ENCODE measurements around the gene MBOAT2.
A peak's percentile ranks its signal among the peaks of the same experiment; 100 is the strongest.

The MBOAT2 gene

DNA sequence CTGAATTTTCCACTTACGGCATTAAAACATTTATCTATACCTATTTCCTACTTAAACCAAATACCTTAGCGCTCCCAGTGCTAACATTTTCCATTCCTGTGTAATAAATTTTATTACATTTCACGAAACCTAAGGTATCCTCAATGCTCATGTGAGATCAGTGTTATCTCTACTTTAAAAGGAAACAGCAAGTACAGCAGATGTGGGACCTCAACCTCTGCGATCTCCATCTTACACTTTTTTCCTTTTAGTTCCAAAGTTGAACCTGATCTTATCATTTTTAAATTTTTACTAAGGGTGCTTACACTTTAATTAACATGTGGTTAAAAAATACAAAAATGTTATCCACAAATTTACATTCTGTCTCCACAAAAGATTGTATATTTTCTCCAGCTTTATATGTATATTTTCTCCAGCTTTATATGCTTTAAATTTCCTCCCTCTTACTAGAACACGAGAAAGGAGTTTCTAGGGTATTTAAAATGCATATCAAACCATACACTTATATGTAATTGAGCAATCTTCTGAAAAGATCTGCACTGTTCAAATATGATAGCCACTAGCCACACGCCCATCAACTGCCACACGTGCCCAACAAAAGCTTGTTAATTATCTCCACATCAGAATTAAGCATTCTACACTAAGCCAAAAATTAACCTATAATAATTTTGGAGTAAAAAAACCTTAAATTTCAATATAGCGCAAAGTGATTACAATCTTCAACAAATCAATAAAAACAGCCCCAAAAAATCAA lies 38.1 kb downstream of the MBOAT2 start:
- Histone ChIP-seq H2AFZ (ENCODE audit: low read depth, low read length) (no peak overlapping the region), H3K18ac (ENCODE audit: low read depth in 1 of 2, low read length in 2 of 2) (no peak overlapping the region), H3K36me3 (ENCODE audit: control insufficient read depth in 1 of 2, insufficient read depth in 2 of 2, low read depth in 1 of 2, low read length in 2 of 2) (no peaks in the 10 kb centered on the region), H3K23ac (ENCODE audit: low read length in 2 of 2) (no peak overlapping the region), H3K27ac (ENCODE audit: low read length, poor library complexity, severe bottlenecking) (no peak overlapping the region), H3K4me1 (ENCODE audit: control insufficient read depth, insufficient read depth, low read depth, low read length) (no peaks in the 10 kb centered on the region), H3K27me3 (ENCODE audit: control insufficient read depth in 1 of 2, insufficient read depth in 1 of 2, low read length in 2 of 2) (no peaks in the 10 kb centered on the region), H3K4ac (ENCODE audit: low read depth in 1 of 2, low read length in 2 of 2) (no peak overlapping the region), H2AK5ac (ENCODE audit: low read length, severe bottlenecking) (no peak overlapping the region), H3K9ac (ENCODE audit: low read length) (peak overlapping the region; percentile 65), H2BK5ac (ENCODE audit: low read depth, low read length, poor library complexity, severe bottlenecking) (no peak overlapping the region), H4K8ac (ENCODE audit: low read length) (no peak overlapping the region), H2BK120ac (ENCODE audit: low read depth, low read length) (no peak overlapping the region), H2BK15ac (ENCODE audit: low read depth, poor library complexity, severe bottlenecking) (no peak overlapping the region), H3K4me2 (ENCODE audit: low read length, poor library complexity, severe bottlenecking) (no peak overlapping the region), H3K9me3 (ENCODE audit: control insufficient read depth, low read length) (no peaks in the 10 kb centered on the region), H3K14ac (ENCODE audit: low read length in 2 of 2) (no peak overlapping the region), H3K79me1 (replicated peaks; ENCODE audit: low read length, poor library complexity, severe bottlenecking) (peaks cover 33% of the 10 kb centered on the region), H3K4me3 (ENCODE audit: insufficient read depth in 1 of 2, low read depth in 1 of 2, low read length in 2 of 2) (peak overlapping the region in 1 of 2 experiments; percentile 41), H2BK12ac (ENCODE audit: low read length in 2 of 2) (no peak overlapping the region), H4K91ac (ENCODE audit: low read length) (no peak overlapping the region)
- no peak for DNase-seq
- 96% methylated on average over 7 of the region's 8 CpGs for WGBS

DNA sequence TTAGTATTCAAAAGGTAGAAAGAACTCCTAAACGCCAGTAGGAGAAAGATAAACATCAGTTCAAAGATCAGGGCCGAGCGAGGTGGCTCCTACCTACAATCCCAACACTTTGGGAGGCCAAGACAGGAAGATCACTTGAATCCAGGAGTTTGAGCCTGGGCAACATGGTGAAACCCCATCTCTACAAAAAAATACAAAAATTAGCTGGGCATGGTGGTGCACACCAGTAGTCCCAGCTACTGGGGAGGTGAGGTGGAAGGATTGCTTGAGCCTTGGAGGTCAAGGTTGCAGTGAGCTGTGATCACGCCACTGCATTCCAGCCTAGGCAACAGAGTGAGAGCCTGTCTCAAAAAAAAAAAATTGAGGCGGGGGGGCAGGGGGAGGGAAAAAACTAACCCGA lies 40.6 kb downstream of the MBOAT2 start:
- WGBS: 97% methylated on average over 6 of the region's 6 CpGs
- Histone ChIP-seq H3K27ac (ENCODE audit: low read length, poor library complexity, severe bottlenecking) (no peak overlapping the region), H3K4ac (ENCODE audit: low read depth in 1 of 2, low read length in 2 of 2) (no peak overlapping the region), H3K4me3 (ENCODE audit: insufficient read depth in 1 of 2, low read depth in 1 of 2, low read length in 2 of 2) (no peak overlapping the region), H3K14ac (ENCODE audit: low read length in 2 of 2) (no peak overlapping the region), H3K23ac (ENCODE audit: low read length in 2 of 2) (no peak overlapping the region), H2BK15ac (ENCODE audit: low read depth, poor library complexity, severe bottlenecking) (no peak overlapping the region), H2AFZ (ENCODE audit: low read depth, low read length) (no peak overlapping the region), H4K91ac (ENCODE audit: low read length) (no peak overlapping the region), H3K4me1 (ENCODE audit: control insufficient read depth, insufficient read depth, low read depth, low read length) (no peaks in the 10 kb centered on the region), H3K9me3 (ENCODE audit: control insufficient read depth, low read length) (no peaks in the 10 kb centered on the region), H3K9ac (ENCODE audit: low read length) (no peak overlapping the region), H3K4me2 (ENCODE audit: low read length, poor library complexity, severe bottlenecking) (no peak overlapping the region), H2BK5ac (ENCODE audit: low read depth, low read length, poor library complexity, severe bottlenecking) (no peak overlapping the region), H2AK5ac (ENCODE audit: low read length, severe bottlenecking) (no peak overlapping the region), H4K8ac (ENCODE audit: low read length) (no peak overlapping the region), H3K79me1 (replicated peaks; ENCODE audit: low read length, poor library complexity, severe bottlenecking) (peaks cover 39% of the 10 kb centered on the region), H3K18ac (ENCODE audit: low read depth in 1 of 2, low read length in 2 of 2) (no peak overlapping the region), H3K27me3 (ENCODE audit: control insufficient read depth in 1 of 2, insufficient read depth in 1 of 2, low read length in 2 of 2) (no peaks in the 10 kb centered on the region), H2BK120ac (ENCODE audit: low read depth, low read length) (no peak overlapping the region), H2BK12ac (ENCODE audit: low read length in 2 of 2) (no peak overlapping the region), H3K36me3 (ENCODE audit: control insufficient read depth in 1 of 2, insufficient read depth in 2 of 2, low read depth in 1 of 2, low read length in 2 of 2) (no peaks in the 10 kb centered on the region)
- DNase-seq: no peak

DNA sequence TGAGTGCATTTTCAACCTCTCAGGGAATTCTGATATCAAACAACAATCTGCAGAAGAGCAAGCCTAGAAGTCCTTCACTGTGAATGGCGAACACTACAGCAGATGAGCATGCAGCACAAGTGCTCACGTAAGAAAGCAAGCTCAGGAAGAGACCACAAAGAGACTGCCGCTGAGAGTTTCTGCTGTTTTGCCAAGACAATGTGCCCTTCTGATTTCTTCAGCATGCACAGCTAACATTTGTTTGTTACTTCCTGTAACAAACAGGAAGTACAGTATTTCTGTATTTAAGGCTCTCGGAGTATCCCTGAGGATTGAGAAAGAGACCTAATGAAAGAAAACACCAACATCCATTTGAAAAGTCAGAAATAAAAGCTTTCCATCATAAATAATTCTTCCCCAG lies 45.9 kb downstream of the MBOAT2 start:
- H3K4ac ChIP-seq (ENCODE audit: low read depth in 1 of 2, low read length in 2 of 2): no peak overlapping the region
- H3K27ac ChIP-seq (ENCODE audit: low read length, poor library complexity, severe bottlenecking): no peak overlapping the region
- peaks cover 18% of the 10 kb centered on the region for H3K9me3 ChIP-seq (ENCODE audit: control insufficient read depth, low read length)
- no peak overlapping the region for H2AK5ac ChIP-seq (ENCODE audit: low read length, severe bottlenecking)
- peaks cover 39% of the 10 kb centered on the region for H3K79me1 ChIP-seq (replicated peaks; ENCODE audit: low read length, poor library complexity, severe bottlenecking)
- no peak overlapping the region for H2BK120ac ChIP-seq (ENCODE audit: low read depth, low read length)
- no peak overlapping the region for H4K91ac ChIP-seq (ENCODE audit: low read length)
- no peak overlapping the region for H2BK5ac ChIP-seq (ENCODE audit: low read depth, low read length, poor library complexity, severe bottlenecking)
- H3K18ac ChIP-seq (ENCODE audit: low read depth in 1 of 2, low read length in 2 of 2): no peak overlapping the region
- H2BK15ac ChIP-seq (ENCODE audit: low read depth, poor library complexity, severe bottlenecking): no peak overlapping the region
- H3K27me3 ChIP-seq (ENCODE audit: control insufficient read depth in 1 of 2, insufficient read depth in 1 of 2, low read length in 2 of 2): no peaks in the 10 kb centered on the region
- H3K14ac ChIP-seq (ENCODE audit: low read length in 2 of 2): no peak overlapping the region
- H4K8ac ChIP-seq (ENCODE audit: low read length): no peak overlapping the region
- 93% methylated on average over 3 of the region's 4 CpGs for WGBS
- H3K4me1 ChIP-seq (ENCODE audit: control insufficient read depth, insufficient read depth, low read depth, low read length): peaks cover 3% of the 10 kb centered on the region
- H3K4me3 ChIP-seq (ENCODE audit: insufficient read depth in 1 of 2, low read depth in 1 of 2, low read length in 2 of 2): no peak overlapping the region
- no peak overlapping the region for H2AFZ ChIP-seq (ENCODE audit: low read depth, low read length)
- H3K23ac ChIP-seq (ENCODE audit: low read length in 2 of 2): no peak overlapping the region
- no peak for DNase-seq
- no peak overlapping the region for H3K4me2 ChIP-seq (ENCODE audit: low read length, poor library complexity, severe bottlenecking)
- peaks cover 6 to 10% of the 10 kb centered on the region in 2 experiments for H3K36me3 ChIP-seq (ENCODE audit: control insufficient read depth in 1 of 2, insufficient read depth in 2 of 2, low read depth in 1 of 2, low read length in 2 of 2)
- no peak overlapping the region for H2BK12ac ChIP-seq (ENCODE audit: low read length in 2 of 2)
- H3K9ac ChIP-seq (ENCODE audit: low read length): no peak overlapping the region

DNA sequence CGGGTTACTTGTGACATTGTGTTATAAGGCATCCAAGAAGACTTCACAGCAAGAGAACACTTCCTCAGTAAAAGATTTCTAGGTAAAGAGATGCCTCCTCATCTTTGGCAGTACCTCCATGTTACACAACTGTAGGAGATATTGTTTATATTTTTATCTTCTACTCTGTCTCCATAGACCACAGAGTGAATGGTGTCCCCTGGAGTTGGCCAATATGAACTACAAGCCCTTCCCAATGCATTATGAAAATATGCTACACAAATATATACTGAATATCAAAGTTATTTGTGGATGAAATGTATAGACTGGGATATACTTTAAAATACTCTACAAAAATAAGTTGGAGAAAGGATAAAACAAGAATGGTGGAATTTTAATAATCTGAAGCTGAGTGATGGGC lies 46.7 kb downstream of the MBOAT2 start:
- H2AFZ ChIP-seq (ENCODE audit: low read depth, low read length): no peak overlapping the region
- no peak overlapping the region for H3K4me2 ChIP-seq (ENCODE audit: low read length, poor library complexity, severe bottlenecking)
- no peak overlapping the region for H2BK120ac ChIP-seq (ENCODE audit: low read depth, low read length)
- WGBS: 100% methylated on average over 1 of the region's 1 CpG
- H3K23ac ChIP-seq (ENCODE audit: low read length in 2 of 2): no peak overlapping the region
- H3K79me1 ChIP-seq (replicated peaks; ENCODE audit: low read length, poor library complexity, severe bottlenecking): peaks cover 34% of the 10 kb centered on the region
- no peak overlapping the region for H2BK15ac ChIP-seq (ENCODE audit: low read depth, poor library complexity, severe bottlenecking)
- no peak overlapping the region for H3K14ac ChIP-seq (ENCODE audit: low read length in 2 of 2)
- no peak overlapping the region for H3K4me3 ChIP-seq (ENCODE audit: insufficient read depth in 1 of 2, low read depth in 1 of 2, low read length in 2 of 2)
- H3K27me3 ChIP-seq (ENCODE audit: control insufficient read depth in 1 of 2, insufficient read depth in 1 of 2, low read length in 2 of 2): no peaks in the 10 kb centered on the region
- no peak overlapping the region for H3K18ac ChIP-seq (ENCODE audit: low read depth in 1 of 2, low read length in 2 of 2)
- H3K4me1 ChIP-seq (ENCODE audit: control insufficient read depth, insufficient read depth, low read depth, low read length): peaks cover 3% of the 10 kb centered on the region
- peaks cover 6 to 10% of the 10 kb centered on the region in 2 experiments for H3K36me3 ChIP-seq (ENCODE audit: control insufficient read depth in 1 of 2, insufficient read depth in 2 of 2, low read depth in 1 of 2, low read length in 2 of 2)
- no peak overlapping the region for H3K4ac ChIP-seq (ENCODE audit: low read depth in 1 of 2, low read length in 2 of 2)
- H3K9me3 ChIP-seq (ENCODE audit: control insufficient read depth, low read length): peaks cover 26% of the 10 kb centered on the region
- H2BK5ac ChIP-seq (ENCODE audit: low read depth, low read length, poor library complexity, severe bottlenecking): no peak overlapping the region
- no peak overlapping the region for H3K27ac ChIP-seq (ENCODE audit: low read length, poor library complexity, severe bottlenecking)
- no peak overlapping the region for H3K9ac ChIP-seq (ENCODE audit: low read length)
- no peak overlapping the region for H4K8ac ChIP-seq (ENCODE audit: low read length)
- DNase-seq: no peak
- no peak overlapping the region for H2AK5ac ChIP-seq (ENCODE audit: low read length, severe bottlenecking)
- H2BK12ac ChIP-seq (ENCODE audit: low read length in 2 of 2): no peak overlapping the region
- H4K91ac ChIP-seq (ENCODE audit: low read length): no peak overlapping the region
